ENCODE results near the gene ZNF304.

DNA sequence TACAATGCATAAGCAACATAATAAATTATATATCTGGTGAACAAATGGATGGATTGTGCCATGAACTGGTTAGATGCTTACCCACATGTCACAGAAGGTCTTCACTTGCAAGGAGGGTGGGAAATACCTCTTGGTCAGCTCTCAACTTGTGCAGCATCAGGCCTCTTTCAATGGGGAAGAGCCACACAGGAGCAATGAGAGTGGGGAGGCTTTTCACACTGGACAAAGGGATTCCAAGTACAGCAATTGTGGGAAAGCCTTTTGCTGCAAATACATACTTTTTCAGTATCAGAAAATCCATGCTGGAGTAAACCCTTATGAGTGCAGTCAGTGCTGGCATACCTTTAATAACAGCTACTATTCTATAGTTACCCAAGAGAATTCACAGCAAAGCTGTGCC is 42.6 kb upstream of the ZNF304 start:
- TF ChIP-seq, protein P1, sequence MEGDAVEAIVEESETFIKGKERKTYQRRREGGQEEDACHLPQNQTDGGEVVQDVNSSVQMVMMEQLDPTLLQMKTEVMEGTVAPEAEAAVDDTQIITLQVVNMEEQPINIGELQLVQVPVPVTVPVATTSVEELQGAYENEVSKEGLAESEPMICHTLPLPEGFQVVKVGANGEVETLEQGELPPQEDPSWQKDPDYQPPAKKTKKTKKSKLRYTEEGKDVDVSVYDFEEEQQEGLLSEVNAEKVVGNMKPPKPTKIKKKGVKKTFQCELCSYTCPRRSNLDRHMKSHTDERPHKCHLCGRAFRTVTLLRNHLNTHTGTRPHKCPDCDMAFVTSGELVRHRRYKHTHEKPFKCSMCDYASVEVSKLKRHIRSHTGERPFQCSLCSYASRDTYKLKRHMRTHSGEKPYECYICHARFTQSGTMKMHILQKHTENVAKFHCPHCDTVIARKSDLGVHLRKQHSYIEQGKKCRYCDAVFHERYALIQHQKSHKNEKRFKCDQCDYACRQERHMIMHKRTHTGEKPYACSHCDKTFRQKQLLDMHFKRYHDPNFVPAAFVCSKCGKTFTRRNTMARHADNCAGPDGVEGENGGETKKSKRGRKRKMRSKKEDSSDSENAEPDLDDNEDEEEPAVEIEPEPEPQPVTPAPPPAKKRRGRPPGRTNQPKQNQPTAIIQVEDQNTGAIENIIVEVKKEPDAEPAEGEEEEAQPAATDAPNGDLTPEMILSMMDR (IDR thresholded peaks at IDR 0.05; ENCODE audit: poor library complexity), result no peak
- no peak for TF ChIP-seq EZH2phosphoT487 (IDR thresholded peaks at IDR 0.05; ENCODE audit: low read depth, severe bottlenecking, unreplicated experiment)
- no peak for TF ChIP-seq EZH2 (IDR thresholded peaks at IDR 0.05; ENCODE audit: borderline replicate concordance)
